Kidney capillary endothelial cell (primary cell): ENCODE data around the gene COA3.
A peak's percentile ranks its signal among the peaks of the same experiment; 100 is the strongest.

ENCODE experiments used
- DNase-seq: peaks from one replicate; pipeline ENCODE4 v3.0.0-alpha.2; 2018; ENCODE audit warnings: low spot score

COA3 gene

DNA sequence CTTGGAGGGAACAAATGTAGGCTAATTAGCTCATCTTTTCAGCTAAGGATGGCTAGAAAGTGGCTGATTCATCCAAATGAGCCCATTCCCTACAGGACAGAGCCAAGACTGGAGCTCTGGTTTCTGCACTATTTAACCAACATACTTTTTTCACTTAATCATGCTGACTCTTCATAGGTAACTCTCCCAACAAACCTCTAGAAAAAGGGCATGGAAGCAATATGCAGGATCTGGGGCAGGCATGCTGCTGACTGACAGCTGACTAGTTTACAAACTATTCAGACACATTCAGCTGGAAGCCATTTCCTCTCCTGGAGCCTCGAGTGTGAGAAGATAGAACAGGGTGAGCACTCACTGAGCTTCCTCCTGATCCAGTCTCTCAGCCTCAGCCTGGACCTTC, 19.4 kb upstream of the COA3 start:
- DNase-seq = no peak

DNA sequence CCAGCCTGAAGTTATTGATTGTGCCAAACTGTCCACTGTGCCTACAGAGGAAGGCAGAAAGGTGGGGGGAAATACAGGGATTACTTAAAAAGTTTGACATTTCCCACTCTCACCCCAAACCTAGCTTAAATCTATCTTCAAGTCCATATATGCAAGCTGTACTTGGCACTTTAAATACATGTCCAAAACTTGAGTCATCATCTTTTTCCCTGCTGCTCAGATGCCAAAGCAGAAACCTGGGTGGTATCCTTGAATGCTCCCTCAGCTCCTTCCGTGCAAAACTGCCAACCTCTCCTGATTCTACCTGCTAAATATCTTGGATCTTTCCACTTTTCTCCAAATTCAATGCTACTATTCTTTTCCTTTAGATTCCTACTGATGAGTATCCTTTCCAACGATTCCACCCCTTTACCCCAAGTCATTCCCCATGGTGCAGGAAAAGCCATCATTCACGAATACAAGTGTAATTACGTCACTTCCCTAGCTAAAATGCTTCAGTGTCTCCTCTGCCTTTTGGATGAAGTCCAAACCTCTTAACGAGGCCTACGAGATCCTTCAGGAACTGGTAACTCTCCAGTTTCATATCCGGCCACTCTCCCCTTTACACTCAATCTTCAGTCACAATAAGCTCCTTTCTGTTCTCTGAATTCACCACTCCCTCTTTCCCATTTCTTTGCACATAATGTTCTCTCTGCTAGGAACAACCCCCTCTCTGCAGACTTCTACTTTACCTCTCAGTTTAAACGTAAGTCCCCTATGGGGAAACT, 16.3 kb upstream of the COA3 start:
- peak; percentile 90 for DNase-seq

DNA sequence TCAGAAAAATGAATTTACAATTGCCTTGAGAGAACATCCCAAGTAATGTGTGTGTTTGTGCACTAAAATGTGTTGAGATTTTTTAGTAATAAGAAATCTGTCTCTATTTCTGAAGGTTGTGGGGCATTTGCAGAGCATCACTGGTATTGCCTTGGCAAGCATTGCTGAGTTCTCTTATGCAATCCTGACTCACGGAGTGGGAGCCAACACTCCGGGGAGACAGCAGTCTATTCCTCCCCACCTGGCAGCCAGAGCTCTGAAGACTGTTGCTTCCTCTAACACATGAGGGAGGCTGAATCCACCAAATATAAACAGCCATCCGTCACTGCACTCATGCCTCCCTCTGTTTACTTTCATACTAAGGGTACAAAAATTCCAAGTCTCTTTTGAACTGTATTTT, 10.7 kb upstream of the COA3 start:
- no peak for DNase-seq

DNA sequence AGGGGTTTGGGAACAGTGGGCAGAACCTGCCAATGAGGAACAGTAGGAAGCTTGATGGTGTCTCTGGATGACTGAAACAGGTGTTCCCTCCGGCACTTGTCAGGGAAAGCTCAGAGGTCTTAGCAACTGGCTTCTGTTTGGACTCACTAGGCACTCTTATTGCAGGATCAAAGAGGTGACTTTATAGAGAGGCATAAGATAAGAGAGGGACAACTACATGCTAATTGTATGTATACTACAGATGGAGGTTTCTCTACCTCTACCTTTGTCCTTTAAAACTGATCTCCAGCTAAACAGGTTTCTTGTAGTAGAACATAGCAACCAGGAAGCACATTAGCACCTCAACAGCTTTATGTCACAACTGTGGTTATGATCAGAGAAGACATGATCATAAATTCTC, 7.7 kb upstream of the COA3 start:
- no peak for DNase-seq

DNA sequence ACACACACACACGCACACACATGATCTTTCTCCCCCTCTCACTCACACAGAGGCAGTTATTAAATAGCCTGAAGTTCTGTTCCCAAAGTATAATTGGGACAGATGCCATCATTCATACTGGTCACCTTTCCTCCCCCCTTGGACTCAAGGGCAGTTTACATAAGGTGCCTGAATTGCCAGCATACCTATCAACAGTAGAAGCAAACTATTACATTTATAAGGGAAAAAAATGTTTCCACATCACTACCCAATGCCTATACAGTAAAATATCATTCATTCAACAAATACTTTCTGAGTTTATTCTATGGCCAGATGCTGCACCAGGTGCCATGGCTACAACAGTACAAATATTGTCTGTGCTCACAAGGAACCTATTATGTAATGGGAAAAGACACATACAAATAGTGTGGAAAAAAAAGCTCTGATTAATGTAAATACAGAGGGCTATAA, 6.4 kb upstream of the COA3 start:
- DNase-seq = no peak

- DNase-seq = no peak
These were observed 4.8 kb upstream of the COA3 start for GRCh38 chr17:42803074-42803883.

DNA sequence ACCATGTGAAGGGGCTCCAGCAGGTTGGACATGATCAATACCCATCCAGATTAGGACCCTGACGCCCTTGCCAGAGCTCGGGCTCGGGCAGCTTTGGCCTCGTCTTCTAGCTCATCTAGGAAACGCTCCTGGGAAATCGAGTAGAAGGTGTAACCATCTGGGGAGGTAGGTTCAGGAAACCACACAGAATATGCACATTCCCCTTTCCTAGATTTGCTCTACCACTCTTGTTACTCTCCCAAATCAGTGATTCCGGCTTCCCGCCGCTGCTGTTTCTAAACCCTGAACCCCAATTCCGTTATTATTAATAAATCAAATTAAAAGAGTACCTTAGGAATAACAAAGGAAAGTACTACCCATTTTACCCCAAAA, 507 bp downstream of the COA3 start:
- DNase-seq = no peak

GRCh38 chr17:42797067-42798007, 1.2 kb downstream of the COA3 start:
- no peak for DNase-seq

- DNase-seq = no peak
These were observed 2.3 kb downstream of the COA3 start for GRCh38 chr17:42796066-42796758.

- DNase-seq = no peak
These were observed 3.0 kb downstream of the COA3 start for GRCh38 chr17:42795465-42795864.

DNA sequence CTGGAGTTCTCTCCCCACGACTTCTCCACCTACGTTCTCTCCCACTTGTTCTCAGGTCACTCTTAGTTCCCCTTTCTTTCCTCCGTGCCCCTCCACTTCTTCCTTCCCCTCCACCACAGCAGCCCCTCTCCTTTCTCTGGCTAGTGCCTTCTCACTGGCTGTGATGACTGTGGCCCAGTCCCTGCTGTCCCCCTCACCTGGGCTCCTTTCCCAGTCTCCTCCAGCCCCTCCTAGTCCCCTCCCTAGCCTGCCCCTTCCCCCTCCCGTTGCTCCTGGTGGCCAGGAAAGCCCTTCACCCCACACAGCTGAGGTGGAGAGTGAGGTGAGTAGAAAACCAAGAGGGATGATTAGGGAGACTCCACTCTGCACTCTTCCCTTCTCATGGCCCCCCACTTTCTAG, 3.4 kb downstream of the COA3 start:
- DNase-seq = no peak

- DNase-seq = no peak
These were observed 6.0 kb downstream of the COA3 start for GRCh38 chr17:42792545-42792944.

DNA sequence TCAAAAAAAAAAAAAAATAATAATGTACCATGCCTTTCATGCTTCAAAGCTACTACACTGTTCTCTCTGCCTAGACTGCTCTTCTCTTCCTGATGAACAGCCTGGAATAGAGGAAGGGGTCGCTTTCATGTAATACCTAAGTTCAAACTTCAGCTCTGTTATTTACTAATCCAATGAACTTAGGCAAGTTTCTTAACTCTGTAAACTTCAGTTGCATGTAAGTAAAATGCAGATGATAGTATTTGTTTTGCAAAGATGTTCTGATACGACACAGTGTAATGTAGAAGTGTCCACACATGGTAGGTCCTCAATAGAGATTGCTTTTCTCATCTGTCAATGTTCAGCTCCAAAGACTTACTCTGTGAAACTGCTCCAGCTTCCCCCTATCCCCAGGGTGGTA, 6.6 kb downstream of the COA3 start:
- DNase-seq = no peak

DNA sequence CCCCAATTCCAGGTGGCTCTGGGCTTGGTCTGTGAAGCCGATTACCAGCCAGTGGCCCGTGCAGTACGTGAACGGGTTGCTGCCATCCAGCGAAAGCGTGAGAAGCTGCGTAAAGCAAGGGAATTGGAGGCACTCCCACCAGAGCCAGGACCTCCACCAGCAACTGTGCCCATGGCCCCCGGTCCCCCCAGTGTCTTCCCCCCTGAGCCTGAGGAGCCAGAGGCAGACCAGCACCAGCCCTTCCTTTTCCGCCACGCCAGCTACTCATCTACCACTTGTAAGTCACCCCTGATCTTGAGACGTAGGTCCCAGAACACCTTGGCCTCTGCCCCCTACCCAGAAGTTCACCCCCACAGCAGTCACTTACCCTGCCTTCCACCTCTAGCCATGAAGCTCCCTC, 11.2 kb downstream of the COA3 start:
- no peak for DNase-seq

DNA sequence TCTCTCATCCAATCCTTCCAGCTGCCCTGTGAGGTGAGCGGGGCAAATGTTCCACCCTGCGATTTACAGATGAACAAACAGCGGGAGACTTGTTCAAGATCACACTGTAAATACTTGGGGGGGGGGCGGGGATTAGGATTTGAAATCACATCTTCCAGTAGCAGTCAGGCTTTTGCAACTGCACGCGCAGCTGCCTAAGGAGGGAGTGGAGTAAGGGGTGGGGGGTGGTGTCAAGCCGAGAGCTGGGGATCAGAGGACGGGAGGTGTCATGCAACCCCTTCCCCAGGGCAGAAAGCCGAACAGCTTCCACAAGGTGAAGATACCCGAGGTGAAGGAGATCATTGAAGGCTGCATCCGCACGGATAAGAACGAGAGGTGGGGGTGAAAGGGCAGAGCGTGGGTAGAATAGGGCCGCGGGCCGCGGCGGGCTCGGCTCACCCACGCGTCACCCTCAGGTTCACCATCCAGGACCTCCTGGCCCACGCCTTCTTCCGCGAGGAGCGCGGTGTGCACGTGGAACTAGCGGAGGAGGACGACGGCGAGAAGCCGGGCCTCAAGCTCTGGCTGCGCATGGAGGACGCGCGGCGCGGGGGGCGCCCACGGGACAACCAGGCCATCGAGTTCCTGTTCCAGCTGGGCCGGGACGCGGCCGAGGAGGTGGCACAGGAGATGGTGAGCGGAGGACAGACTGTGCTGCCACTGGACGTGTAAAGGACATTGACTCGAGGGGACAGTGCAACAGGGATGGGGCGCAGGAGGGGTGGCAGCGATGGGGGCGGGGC, 13.5 kb downstream of the COA3 start:
- DNase-seq = no peak

- DNase-seq = peak; percentile 52
These were observed 14.1 kb downstream of the COA3 start for GRCh38 chr17:42784409-42784808.

DNA sequence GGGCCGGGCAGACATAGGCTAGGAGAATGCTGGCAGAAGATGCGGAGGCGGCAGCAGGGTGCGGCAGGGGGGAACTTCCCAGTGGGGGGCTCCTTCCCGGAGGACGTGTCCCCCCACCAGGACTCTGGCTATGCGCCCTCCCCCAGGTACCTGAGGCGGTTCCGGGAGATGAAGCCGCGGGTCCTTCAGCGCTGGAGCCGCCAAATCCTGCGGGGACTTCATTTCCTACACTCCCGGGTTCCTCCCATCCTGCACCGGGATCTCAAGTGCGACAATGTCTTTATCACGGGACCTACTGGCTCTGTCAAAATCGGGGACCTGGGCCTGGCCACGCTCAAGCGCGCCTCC, 14.7 kb downstream of the COA3 start:
- DNase-seq = no peak

DNA sequence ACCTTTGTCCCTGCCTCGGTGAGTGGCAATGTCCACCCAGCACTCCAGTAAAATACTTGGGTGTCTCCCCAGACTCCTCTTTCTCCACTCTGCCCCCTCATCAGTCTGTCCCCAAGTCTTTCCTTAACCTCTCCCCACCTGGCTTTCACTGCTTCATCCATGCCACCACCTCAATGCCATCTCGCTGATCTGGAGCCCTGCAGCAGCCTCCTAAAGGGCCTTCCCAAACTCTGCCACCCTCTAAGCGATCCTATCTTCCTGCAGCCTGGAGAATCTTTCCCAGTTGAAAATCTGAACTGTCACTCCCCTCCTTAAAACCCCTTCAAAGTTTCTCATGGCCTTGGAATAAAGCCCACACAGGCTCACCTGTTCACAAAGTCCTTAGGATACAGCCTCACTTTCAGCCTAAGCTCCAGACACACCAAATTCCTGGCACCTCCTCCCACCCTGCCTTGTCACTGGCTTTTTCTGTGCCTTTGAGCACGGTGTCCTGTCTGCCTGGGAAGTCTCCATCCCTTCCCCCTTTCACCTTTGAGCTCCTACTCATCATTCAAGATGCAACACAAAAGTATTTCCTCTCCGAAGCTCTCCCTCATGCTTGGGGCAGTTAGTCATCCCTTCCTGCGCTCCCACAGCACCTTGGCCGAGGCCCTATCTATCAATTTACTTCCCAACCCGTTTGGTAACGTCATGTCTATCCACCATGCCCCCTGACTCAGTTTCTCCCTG, 15.3 kb downstream of the COA3 start:
- DNase-seq = peak; percentile 81

GRCh38 chr17:42782166-42783061, 16.1 kb downstream of the COA3 start:
- no peak for DNase-seq
